DMS114 treated with DMSO at 0.1 percent for 48 hours (cell line): ENCODE measurements around the gene MPPED1.

Experiments used
- DNase-seq: peaks from one replicate; lab custom pipeline; 2025; ENCODE audit not compliant: unreplicated experiment; lab: John Stamatoyannopoulos, UW

Gene MPPED1

DNA sequence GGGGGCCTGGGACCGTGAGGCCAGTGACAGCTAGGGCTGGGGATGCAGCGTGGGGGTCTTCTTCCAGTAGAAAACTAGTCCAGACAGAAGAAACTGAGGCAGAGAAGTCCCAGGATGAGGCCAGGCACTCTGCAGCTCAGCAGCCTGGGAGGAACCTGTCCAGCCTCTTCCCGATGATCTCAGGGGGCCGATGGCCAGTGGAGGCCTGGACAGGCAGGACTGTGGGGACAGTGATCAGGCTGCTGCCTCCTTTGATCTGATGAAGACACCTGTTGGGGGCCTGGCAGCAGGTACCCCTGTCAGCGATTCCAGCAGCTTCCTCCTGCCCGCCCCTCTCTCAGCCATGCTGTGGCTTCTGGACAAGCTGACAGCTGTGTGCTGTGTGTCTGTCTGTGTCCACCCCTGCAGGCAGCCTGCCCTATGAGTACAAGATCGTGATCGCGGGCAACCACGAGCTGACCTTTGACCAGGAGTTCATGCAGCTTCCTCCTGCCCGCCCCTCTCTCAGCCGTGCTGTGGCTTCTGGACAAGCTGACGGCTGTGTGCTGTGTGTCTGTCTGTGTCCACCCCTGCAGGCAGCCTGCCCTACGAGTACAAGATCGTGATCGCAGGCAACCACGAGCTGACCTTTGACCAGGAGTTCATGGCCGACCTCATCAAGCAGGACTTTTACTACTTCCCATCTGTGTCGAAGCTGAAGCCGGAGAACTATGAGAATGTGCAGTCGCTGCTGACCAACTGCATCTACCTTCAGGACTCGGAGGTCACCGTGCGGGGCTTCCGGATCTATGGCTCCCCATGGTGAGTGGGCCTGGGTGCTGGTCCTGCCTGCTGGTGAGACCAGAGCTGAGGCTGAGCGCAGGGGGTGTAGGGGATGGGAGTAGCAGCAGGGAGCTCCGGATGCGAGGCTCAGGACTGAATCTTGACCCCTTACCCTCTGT is 62.6 kb downstream of the MPPED1 start:
- DNase-seq = no peak

DNA sequence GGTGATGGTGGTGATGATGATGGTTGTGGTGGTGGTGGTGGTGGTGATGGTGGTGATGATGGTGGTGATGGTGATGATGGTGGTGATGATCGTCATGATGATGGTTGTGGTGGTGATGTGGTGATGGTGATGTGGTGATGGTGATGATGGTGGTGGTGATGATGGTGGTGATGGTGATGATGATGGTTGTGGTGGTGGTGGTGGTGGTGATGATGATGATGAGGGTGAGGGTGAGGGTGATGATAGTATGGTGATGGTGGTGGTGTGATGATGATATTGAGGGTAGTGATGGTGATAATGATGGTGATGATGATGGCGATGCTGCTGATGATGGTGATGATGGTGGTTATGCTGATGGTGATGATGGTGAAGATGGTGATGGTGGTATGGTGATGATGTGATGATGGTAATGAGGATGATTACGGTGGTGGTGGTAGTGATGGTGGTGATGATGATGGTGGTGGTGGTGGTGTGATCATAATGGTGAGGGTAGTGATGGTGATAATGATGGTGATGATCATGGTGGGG is 63.8 kb downstream of the MPPED1 start:
- DNase-seq = no peak

DNA sequence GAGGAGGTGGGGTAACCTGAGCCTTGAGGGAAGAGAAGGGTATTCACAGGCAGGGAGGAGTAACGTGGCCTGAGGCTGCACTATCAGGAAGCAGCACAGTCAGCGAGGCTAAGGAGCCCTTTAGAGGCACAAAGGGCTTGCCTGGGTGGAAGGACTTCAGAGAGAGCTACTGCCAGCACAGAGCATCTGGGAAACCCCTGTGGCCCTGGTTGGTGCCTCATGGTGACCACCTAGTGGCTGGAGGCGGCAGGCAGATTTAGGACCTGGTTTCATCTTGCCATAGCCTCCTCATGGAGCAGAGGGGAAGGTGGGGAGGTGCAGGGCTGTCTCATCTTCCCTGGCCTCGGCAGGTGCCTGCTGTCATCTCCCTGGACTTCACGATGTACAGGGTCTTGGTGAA is 64.5 kb downstream of the MPPED1 start:
- no peak for DNase-seq

GRCh38 chr22:43476751-43477725 is 65.2 kb downstream of the MPPED1 start:
- DNase-seq = no peak

GRCh38 chr22:43477966-43478365 is 66.2 kb downstream of the MPPED1 start:
- peak; percentile 4 for DNase-seq

DNA sequence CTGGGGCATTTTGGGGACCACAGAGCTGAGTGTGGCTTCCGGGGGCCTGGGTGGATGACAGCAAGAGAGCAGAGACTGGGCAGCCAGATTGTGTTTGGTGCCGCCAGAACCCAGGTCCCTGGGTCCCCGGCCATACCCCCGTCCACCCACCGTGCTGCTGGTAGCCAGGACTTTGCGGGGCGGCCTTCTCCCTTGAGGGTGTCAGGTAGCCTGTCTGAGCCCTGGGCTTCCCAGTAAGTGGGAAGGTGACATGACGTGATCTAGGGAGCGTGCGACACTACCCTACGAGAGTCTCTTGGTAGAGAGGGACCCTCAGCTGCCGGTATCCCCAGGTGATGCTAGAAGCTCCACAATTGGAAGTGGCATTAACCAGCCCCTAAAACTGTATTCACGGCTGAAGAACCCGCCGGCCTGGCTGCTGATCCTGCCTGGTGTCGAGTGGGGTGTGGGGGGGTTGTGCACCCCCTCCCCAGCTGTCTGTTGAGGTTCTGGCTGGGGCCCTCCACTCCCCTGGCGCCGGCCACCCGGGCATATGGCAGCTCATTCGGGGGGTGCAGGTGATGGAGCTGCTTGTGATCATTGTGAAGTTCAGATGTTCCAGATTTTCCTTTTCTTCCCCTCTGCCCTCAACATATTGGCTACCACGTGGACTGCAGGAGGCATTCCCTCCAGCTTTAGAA is 66.9 kb downstream of the MPPED1 start:
- DNase-seq = no peak

GRCh38 chr22:43479301-43479950 is 67.6 kb downstream of the MPPED1 start:
- no peak for DNase-seq

GRCh38 chr22:43479962-43480361 is 68.1 kb downstream of the MPPED1 start:
- no peak for DNase-seq

DNA sequence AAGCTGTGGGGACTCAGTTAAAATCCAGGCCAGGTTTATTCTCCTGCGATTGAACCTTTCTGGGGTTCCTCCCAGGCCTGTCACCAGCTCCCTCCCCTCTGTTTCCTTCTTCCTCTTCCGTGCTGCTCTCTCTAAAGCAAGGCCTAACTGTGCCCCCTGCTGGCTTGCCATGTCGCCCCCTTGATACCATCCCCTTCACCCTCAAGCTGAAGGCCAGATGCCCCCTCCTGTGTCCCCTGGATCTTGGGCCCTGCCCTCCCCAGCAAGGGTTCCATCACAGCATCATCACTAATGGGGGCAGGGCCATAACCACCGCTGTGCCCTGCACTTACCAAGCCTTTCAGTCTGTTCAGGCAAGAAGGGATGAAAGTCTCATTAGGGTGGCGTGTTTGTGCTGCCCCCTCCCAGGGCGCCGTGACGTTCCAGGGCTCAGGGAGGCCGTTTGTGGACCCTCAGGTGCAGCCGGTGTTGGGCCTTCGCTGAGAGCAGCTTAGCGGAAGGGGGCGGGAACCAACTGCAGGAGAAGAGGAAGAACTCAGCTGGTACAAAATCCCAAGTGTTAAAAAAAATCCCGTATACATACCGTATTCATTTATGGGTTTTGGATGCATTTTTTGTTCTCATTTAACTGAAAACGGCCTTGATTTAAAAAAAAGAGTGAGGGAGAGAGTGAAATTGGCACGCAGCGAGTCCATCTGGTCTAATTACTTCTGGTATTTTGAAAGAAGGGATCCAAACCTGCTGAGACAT is 69.9 kb downstream of the MPPED1 start:
- no peak for DNase-seq

DNA sequence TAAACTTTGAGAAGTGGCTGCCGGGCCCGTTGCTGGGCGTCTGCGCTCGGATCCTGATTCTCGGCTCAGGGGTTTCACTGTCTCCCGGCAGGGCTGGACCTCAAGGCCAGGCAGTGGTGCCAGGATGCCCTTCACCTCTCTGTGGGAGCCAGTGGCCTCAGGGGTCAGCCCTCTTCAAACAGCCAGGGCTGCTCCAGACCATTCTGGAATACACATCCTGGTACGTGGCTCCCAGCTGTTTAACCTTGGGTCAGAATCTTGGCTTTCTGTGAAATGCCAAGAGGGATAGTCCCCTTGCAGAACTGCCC is 70.5 kb downstream of the MPPED1 start:
- DNase-seq = no peak

GRCh38 chr22:43483266-43483665 is 71.5 kb downstream of the MPPED1 start:
- DNase-seq = no peak

- DNase-seq = no peak
These were observed 71.9 kb downstream of the MPPED1 start for GRCh38 chr22:43483669-43484068.

- DNase-seq = no peak
These were observed 72.4 kb downstream of the MPPED1 start for GRCh38 chr22:43484227-43484626.

DNA sequence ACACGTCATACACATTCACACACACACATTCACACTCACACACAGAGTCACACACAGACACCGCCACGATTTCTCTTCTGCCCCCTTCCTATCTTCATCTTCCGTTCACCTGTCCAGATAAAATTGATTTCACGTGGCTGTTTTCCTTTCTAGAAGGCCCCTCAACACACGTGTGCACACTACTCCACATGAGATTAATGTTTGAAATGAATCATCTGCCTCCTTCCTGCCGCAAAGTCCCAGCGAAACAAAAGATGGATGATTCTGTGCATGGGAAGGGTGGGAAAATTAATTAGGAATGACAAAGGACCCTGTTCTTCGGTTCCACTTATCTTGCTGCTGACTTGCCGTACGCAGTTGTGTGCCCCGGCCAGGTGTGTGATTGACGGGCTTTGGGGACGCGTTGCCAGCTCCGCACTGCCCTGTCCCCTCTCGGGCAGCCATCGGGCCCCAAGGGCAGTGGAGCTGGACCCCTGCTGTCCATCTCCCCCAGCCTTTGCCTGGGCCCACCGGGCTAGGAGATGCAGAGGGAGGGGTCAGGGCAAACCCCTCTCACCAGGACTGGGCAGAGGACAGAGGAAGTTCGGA is 73.8 kb downstream of the MPPED1 start:
- no peak for DNase-seq

DNA sequence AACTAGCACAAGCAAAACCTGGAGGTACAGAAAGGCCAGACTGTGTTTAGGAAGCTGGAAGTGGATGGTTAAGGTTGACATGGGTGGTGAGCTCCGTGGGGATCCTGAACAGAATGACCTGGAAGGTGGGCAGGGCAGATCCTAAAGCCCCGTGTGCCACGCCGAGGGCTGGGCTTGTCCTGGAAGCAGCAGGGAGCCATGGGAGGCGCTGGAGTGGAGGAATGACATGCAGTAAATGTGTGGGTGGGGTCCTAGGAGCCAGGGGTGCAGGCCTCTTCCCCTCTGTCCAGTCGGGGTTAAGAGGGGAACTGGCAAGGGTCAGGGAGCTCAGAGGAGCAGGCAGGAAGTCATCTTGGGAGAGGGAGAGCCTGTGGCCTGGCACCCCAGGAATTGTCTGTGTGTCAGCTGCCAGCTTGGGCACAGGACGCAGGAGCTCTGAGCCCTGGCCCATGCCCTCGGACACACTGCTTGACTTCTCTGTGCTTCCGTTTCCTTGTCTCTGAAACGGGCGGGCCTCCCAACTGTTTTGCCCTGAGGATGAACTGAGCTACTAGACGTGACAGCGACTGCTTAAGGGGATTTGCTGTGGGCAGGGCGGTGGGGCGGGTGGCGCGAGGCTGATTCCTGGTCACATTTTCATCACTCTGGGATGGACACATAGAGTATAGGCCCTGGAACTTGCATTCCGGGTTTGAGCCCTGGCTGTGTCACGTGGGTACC is 75.7 kb downstream of the MPPED1 start:
- DNase-seq = no peak

DNA sequence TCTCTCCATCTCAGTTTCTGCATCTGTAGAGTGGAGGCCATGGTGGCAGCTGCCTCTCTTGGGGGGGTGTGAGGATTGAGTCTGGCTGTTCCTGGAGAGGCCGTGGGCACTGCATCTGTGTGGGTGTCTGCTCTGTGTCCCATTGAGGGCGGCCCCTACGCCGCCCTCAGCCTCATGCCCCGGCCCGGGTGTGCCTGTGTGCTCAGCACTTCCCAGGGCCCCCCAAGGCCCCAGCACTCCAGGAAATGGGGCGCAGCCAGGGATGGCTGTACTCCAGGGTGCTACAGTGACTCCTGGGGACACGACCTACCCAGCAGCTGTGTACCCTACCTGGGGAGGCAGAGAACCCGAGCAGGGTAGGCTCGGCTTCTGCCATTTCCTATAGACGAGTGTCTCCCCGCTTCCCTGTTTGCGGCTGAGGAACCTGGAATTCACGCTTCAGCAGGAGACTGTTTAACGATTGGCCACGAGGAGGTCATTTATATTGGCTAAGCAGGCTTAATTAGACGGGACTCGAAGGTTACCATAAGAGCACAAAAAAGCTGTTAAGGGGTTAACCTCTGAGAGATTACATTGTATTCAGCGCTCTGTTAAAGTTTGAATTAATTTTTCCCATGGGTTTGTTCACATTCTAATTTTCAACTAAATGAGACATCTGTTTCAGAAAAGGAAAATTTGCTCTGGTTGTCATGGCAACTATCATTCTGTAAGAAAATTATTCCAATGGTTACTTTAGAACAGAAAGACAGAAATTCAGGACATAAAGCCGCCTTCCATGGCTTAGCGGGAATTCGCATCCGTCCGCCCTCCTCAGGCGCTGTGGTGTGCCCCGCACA is 76.4 kb downstream of the MPPED1 start:
- DNase-seq = no peak

GRCh38 chr22:43488937-43489336 is 77.1 kb downstream of the MPPED1 start:
- no peak for DNase-seq

DNA sequence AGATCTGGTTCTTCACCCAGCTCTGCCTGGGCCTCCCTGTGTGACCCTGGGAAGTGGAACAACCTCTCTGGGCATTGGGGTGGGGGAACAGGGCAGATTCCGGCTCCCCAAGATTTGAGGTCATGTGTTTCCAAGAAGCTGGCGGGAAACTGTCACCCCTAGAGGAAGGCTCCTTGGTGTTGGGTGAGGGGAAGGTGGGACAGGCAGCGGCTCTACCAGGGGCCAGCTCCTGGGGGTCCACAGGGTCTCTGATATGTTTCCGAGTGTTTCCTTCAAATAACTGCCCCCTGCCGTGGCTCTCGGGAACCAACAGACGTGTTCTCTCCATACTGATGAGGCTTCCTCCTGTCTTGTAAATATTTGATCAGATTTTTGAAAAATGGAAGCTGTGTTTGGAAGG is 78.5 kb downstream of the MPPED1 start:
- DNase-seq = no peak
